HEK293T (cell line): ENCODE measurements around the gene MTO1.

Experiments
- BHLHE40 ChIP-seq: fragments of 450-650 bp; IDR thresholded peaks from 2 replicates; pipeline ENCODE4 v1.6.1; 2016; ENCODE audit warnings: mild to moderate bottlenecking, moderate library complexity, borderline replicate concordance
- FOXA1 ChIP-seq: fragments of 450-650 bp; IDR thresholded peaks from 2 replicates; pipeline ENCODE4 v1.6.1; 2016; ENCODE audit warnings: mild to moderate bottlenecking
- SP1 ChIP-seq: fragments of 450-650 bp; IDR thresholded peaks from 2 replicates; pipeline ENCODE4 v1.6.1; 2017

DNA sequence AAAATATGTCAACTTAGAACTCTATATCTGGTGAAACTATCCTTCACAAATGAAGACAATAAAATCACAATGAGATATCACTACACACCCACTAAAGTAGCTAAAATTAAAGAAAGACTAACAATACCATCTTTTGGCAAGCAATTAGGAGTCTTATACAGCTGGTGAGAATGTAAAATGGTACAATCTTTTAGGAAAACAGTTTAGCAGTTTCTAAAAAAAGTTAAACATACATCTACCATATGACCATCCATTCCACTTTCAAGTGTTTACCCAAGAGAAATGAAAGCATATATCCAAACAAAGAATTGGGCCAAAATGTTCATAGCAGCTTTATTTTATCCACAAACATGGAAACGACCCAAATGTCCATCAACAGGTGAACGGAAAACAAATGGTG lies 73.1 kb downstream of the MTO1 start:
- TF ChIP-seq SP1 (no peak), BHLHE40 (no peak), FOXA1 (no peak)
